GM21381 (cell line): ENCODE data around the gene PITRM1.
"Not testable (repeated sequence)": the region's sequence is repeated elsewhere in the genome, so short reads cannot be mapped to it uniquely, and the experiment has no call there.

Experiments
- ATAC-seq: cut with Tn5 transposase; IDR thresholded peaks from one replicate; pipeline ENCODE4 v1.9.1; 2021; ENCODE audit warnings: mild to moderate bottlenecking, moderate library complexity; ENCODE audit not compliant: unreplicated experiment

The PITRM1 gene

DNA sequence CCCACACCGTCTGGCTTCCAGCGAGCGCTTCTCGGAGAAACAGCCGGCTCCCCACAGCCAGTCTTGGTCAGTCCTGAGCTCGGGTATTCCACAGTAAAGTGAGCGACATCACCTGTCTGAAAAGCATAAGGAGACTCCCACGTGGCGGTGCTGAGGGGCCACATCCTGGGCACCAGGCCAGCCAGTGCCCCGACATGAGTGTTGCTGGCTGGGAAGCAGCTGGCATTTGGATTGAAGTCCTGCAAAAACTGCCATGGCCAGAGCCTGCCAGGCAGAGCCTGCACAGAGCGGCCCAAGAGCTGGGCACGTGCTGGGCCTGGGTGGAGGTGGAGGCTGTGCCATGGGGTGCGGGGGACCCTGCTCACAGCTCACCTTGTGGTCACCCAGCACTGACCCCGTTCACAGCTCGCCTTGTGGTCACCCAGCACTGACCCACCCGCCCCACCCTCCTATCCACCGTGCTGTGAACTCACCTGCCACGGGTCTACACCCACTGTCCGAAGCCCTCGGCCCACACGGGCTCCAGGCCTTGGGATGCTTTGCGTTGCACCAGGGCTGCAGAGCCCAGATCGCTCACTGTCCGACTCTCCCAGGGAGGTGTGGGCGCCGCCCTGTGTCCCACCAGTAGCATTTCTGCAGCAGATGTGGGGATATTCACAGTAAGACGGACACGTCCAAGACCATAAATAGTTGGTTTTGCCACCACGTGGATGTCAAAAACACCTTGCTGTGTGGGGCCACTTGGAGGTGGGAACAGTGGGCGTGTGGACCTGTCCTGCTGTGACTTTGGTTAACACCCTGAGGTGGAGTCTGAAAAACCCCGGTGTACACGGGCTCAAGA lies 48.8 kb downstream of the PITRM1 start:
- ATAC-seq = no peak

- no peak for ATAC-seq
These were observed 49.9 kb downstream of the PITRM1 start for GRCh38 chr10:3122486-3123205.

DNA sequence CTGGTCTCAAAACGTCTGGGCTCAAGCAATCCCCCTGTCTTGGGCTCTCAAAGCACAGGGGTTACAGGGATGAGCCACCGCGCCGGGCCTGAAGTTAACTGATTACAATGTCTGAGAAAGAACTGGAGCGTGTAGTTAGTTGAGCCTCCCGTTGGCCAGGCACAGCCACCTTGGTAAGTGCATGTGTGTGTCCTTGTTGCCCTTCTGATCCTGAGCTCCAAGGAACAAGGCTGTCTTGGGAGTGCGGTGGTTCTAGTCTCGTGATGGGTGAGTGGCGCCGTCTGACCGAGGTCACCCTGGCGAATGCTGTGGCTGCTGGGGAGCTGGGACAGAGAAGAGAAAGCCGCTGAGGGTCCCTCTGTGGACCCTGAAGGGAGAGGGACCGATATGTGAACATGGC lies 50.5 kb downstream of the PITRM1 start:
- no peak for ATAC-seq

- ATAC-seq = no peak
These were observed 52.7 kb downstream of the PITRM1 start for GRCh38 chr10:3119796-3120459.

- no peak for ATAC-seq
These were observed 53.9 kb downstream of the PITRM1 start for GRCh38 chr10:3118641-3119091.

GRCh38 chr10:3117486-3117885 lies 55.1 kb downstream of the PITRM1 start:
- no peak for ATAC-seq

DNA sequence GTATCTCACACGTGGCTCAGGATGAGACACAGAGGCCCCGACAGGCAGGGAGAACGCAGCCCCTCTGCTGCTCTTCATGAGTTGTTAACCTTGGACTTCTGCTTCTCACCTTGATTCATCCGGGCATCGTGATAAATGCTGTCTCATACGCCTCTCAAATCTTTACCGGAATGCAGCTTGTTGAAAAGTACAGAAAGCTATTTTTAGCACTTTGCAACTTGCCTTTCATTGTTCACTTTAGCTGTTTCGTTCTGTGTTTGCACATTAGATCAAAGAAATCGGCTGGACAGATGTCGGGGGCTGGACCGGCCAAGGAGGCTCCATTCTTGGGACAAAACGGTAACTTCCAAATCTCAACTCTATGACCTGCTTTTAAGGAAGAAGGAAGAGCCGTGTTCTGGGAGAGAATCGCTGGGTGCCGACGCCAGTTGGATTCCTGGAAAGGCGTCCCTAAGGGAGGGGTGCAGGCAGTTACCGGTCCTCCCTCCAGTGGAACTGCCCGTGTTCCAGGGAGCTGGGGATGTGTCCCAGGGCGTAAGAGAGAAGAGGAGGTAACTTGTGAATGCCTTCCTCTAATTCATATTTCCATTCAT lies 56.0 kb downstream of the PITRM1 start:
- ATAC-seq = no peak

DNA sequence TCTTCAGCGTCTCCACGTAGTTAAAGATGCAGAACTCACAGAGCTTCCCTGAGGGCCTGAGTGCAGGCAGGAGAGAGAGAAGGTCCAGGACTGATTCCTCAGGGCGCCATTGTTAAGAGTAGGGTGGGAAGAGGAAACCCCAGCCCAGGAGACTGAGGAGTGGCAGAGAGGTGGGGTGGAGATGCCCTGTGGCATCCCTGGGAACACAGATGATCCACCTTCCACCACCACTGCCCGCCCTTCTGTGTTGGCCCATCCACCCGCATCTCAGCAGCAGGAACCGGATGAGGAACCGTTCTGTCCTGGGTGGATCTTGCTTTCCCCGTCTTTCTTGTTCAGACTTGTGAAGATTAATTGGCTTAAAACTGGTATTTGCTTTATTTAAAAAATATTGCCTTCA lies 56.9 kb downstream of the PITRM1 start:
- ATAC-seq = no peak

DNA sequence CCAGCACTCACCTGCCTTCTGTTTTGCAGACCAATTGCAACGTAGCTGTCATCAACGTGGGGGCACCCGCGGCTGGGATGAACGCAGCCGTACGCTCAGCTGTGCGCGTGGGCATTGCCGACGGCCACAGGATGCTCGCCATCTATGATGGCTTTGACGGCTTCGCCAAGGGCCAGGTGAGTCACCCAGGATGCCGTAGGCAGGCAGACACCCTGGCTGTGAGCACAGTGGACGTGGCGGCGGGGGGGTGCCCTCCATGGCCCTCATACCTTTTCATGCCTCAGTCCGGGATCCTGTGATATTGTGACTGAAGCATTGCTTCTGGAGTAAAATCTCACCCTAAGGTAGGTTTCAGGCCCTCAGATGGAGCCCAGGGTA lies 59.2 kb downstream of the PITRM1 start:
- ATAC-seq = no peak

DNA sequence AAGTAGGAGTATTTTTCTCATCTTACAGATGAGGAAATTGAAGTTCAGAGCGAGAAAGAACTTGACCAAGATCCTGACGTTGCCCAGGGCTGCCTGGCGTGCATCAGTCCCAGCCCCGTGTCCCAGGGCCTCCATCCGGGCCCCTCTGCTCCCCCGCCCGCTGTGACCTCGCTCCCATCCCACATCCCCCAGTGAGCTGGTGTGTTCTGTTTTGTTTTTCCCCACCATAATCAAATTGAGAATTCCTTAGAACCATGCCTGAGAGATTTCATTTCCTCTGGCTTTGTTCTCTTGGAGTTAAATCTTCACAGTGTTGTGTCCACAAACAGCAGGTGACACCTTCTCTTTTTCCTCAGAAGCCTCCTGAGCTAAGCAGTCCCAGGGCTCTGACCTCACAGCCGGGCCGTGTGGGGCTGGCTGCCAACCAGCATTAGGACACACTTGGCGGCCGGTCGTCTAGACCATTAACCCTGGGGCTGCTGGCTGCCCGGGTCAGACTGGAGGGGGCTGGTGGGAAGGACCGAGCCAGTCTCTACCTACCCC lies 60.9 kb downstream of the PITRM1 start:
- ATAC-seq = no peak

DNA sequence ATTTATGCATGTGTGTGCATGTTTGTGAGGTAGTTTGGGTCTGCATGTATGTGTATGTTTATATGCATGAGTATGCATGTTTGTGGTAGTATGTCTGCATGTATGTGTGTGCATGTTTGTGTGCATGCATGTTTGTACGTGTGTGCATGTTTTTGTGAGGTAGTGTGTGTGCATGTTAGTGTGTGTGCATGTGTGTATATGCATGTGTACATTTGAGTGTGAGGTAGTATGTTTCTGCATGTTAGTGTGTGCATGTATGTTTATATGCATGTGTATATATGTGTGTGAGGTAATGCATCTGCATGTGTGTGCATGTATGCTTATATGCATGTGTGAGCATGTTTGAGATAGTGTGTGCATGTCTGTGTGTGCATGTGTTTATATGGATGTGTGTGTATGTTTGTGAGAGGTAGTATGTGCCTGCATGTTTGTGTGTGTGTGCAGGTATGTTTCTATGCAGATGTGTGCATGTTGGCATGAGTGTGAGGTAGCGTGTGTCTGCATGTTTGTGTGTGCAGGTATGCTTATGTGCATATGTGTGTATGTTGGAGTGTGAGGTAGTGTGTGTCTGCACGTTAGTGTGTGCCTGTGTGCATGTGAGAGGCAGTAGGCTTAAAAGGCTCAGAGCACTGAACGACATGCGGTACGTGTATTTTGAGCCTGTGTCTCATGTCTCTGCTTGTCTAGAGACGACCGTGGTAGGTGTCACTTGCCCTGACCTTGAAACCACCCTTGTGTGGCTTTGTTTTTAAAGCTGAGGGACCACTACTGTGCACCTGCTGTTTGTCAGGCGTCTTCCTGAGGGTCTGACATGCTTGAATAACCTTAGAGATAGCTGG lies 61.6 kb downstream of the PITRM1 start:
- ATAC-seq = no peak

DNA sequence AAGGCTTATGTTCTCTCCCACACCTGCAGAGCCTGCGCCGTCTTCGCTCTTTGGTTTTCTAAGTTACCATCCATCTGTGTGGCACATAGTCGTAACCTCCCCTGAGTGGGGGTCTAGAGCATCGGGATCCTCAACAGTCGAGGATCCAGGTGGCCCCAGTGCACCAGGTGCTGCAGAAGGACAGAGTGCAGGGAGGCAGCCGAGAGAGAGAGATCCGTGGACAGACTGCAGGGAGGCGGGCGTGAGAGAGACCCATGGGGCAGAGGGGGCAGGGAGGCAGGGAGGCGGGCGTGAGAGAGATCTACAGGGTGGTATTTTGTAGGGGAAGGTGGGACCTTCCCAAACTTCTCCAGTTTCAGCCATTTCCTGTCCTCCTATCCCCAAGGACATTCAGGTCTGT lies 62.9 kb downstream of the PITRM1 start:
- ATAC-seq = no peak

GRCh38 chr10:3109196-3109595 lies 63.4 kb downstream of the PITRM1 start:
- no peak for ATAC-seq

DNA sequence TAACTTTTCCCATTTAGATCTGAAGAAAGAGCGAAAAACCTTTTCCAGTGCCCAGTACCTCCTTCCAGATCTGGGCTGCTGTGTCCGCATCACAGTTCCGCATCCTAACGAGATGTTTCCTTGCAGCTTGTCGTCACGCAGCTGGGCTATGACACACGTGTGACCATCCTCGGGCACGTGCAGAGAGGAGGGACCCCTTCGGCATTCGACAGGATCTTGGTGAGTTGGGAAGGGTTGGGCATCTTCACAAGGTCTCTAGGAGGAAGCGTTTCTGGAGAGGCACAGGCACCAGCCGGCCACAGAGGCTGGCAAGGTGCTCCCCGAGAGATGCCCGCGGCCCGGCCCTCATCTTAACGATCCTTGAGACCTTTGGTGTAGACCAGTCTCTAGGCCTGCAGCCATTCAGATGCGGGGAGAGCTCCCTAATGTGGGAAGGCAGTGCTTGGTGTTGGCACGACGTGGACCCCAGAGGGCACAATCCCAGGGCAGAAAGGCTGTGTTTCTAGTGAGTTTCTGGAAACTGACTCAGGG lies 63.9 kb downstream of the PITRM1 start:
- no peak for ATAC-seq

- no peak for ATAC-seq
These were observed 64.5 kb downstream of the PITRM1 start for GRCh38 chr10:3108033-3108432.

GRCh38 chr10:3107426-3107961 lies 65.1 kb downstream of the PITRM1 start:
- no peak for ATAC-seq

- ATAC-seq = no peak
These were observed 65.6 kb downstream of the PITRM1 start for GRCh38 chr10:3106928-3107425.

- ATAC-seq = not testable (repeated sequence)
These were observed 66.3 kb downstream of the PITRM1 start for GRCh38 chr10:3106328-3106727.

DNA sequence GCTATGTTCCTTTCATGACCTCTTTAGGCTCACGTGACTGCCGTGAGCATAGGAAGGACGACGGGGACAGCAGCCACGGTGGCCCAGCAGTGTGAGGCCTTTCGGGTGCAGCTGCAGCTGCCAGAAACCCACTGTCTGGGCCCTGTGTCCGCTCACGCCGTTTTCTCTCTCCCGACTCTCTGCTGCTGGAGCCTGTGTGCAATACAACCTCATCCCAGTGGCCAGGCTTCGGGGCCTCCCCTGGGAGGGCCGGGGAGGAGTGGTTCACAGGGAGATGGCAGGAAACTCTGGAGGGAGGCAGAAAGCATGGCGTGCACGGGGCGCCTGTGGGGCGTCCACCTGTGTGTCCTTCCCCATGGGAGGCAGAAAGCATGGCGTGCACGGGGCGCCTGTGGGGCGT lies 66.7 kb downstream of the PITRM1 start:
- ATAC-seq = no peak
